T-cell (primary cell): Measurements from ENCODE around the gene TMC1. TPM values are rescaled to one million over a fixed set of nuclear protein-coding genes. Genes with fewer than 3 reads are reported as not detected.

Source experiments
- ATAC-seq, 4 experiments: fragments of 200-7000 bp in 3 of 4; fragments of 150-1000 bp in 1 of 4; cut with Tn5 transposase; replicated peaks in 1 of 4; 1 replicate in 3 of 4; 2 replicates in 1 of 4; pipeline ENCODE4 v1.10.0; 2021; ENCODE audit warnings: moderate library complexity in 3 of 4, mild to moderate bottlenecking in 2 of 4, moderate number of reproducible peaks in 1 of 4
- CTCF ChIA-PET, 2 donors: fragments of 300-600 bp; sonication (Branson Sonifier 250); formaldehyde crosslinking; loops; one replicate each; lab custom pipeline; 2022; ENCODE audit warnings: antibody characterized with exemption in 2 of 2; lab: Charles Lee
- POLR2A ChIA-PET, 2 donors: fragments of 300-600 bp; sonication (Branson Sonifier 250); formaldehyde crosslinking; loops; one replicate each; lab custom pipeline; 2022; ENCODE audit warnings: antibody characterized with exemption in 2 of 2; lab: Charles Lee
- DNase-seq, 35 experiments: peaks; one replicate each; pipeline versions ENCODE4 v3.0.0 to v3.0.0-alpha.2; 2013 to 2023
- H3K27ac ChIP-seq: one replicate; pipeline ENCODE4 v1.5.1; 2013; ENCODE audit warnings: low read length
- H3K27me3 ChIP-seq, 2 experiments: replicated peaks in 1 of 2; 1 replicate in 1 of 2; 2 replicates in 1 of 2; pipeline versions ENCODE4 v1.6.1 to v1.7.0; 2013; ENCODE audit warnings: low read length in 1 of 2, mixed read lengths in 1 of 2; ENCODE audit not compliant: control insufficient read depth in 2 of 2, insufficient read depth in 2 of 2; ENCODE audit errors: extremely low read depth in 1 of 2
- H3K36me3 ChIP-seq, 2 donors: 1 replicate in 1 of 2; 2 replicates in 1 of 2; pipeline versions ENCODE4 v1.6.1 to v1.7.0; 2013; ENCODE audit warnings: low read length in 1 of 2; ENCODE audit not compliant: control insufficient read depth in 2 of 2, insufficient read depth in 1 of 2; ENCODE audit errors: extremely low read depth in 1 of 2
- H3K4me1 ChIP-seq, 2 experiments: 1 replicate in 1 of 2; 2 replicates in 1 of 2; pipeline versions ENCODE4 v1.6.1 to v1.7.0; 2013; ENCODE audit warnings: low read length in 2 of 2, mixed read lengths in 1 of 2; ENCODE audit not compliant: insufficient read depth in 2 of 2, control insufficient read depth in 1 of 2; ENCODE audit errors: extremely low read depth in 1 of 2
- H3K4me3 ChIP-seq, 2 donors: 1 replicate in 1 of 2; 2 replicates in 1 of 2; pipeline versions ENCODE4 v1.5.1 to v1.7.0; 2013; ENCODE audit warnings: mild to moderate bottlenecking in 2 of 2, low read length in 1 of 2, moderate library complexity in 1 of 2; ENCODE audit not compliant: control insufficient read depth in 1 of 2; ENCODE audit errors: extremely low read depth in 1 of 2
- H3K9me3 ChIP-seq: 2 replicates; pipeline ENCODE4 v1.7.0; 2013
- H3K27ac Mint-ChIP-seq, 2 donors: one replicate each; pipeline ENCODE4 v1.8.0; 2020 to 2021; ENCODE audit warnings: mild to moderate bottlenecking in 2 of 2, mixed read lengths in 2 of 2
- H3K27me3 Mint-ChIP-seq, 2 donors: one replicate each; pipeline ENCODE4 v1.8.0; 2021 to 2022; ENCODE audit warnings: mixed read lengths in 2 of 2
- H3K36me3 Mint-ChIP-seq: one replicate; pipeline ENCODE4 v1.8.0; 2021; ENCODE audit warnings: mixed read lengths
- H3K4me1 Mint-ChIP-seq, 3 donors: one replicate each; pipeline ENCODE4 v1.8.0; 2020 to 2022; ENCODE audit warnings: mixed read lengths in 3 of 3, mild to moderate bottlenecking in 1 of 3
- H3K4me3 Mint-ChIP-seq, 3 donors: one replicate each; pipeline ENCODE4 v1.8.0; 2020 to 2022; ENCODE audit warnings: mild to moderate bottlenecking in 3 of 3, mixed read lengths in 3 of 3, moderate library complexity in 3 of 3
- H3K9me3 Mint-ChIP-seq, 3 donors: one replicate each; pipeline ENCODE4 v1.8.0; 2020 to 2022; ENCODE audit warnings: mixed read lengths in 3 of 3
- WGBS: methylation state at CpG from one replicate; pipeline ENCODE4 v1.1.5; 2013; ENCODE audit warnings: missing lambda C conversion rate; ENCODE audit not compliant: insufficient coverage; 5-methylcytosine and 5-hydroxymethylcytosine counted together
- total RNA-seq, 35 experiments: library from RNA in 6 of 35; stranded (reverse) in 6 of 35; fragments of 120-200 nt in 1 of 35; gene quantifications; one replicate each; pipeline versions ENCODE4 v1.2.1 to v1.2.4 and lab custom pipeline; 2013 to 2026

The TMC1 gene
- total RNA-seq, 5 donors from 2014 or later (not counting 1 experiment from before 2014, with no cell fraction given) = not detected

- H3K4me1 ChIP-seq = no peaks in the 10 kb centered on the region
- H3K27ac ChIP-seq = no peak overlapping the region
- H3K27me3 Mint-ChIP-seq = no peaks in the 10 kb centered on the region
- CTCF ChIA-PET = no interaction called here
- no peak overlapping the region for H3K4me3 Mint-ChIP-seq
- DNase-seq (no peak), ATAC-seq (no peak)
- no peaks in the 10 kb centered on the region for H3K9me3 ChIP-seq
- H3K4me1 Mint-ChIP-seq = no peaks in the 10 kb centered on the region
- POLR2A ChIA-PET = no interaction called here
- H3K27me3 ChIP-seq = no peaks in the 10 kb centered on the region
- peaks cover 0 to 6% (median 0%) of the 10 kb centered on the region in 3 donors for H3K9me3 Mint-ChIP-seq
- no peak overlapping the region for H3K27ac Mint-ChIP-seq
- no peaks in the 10 kb centered on the region for H3K36me3 Mint-ChIP-seq
- no peaks in the 10 kb centered on the region for H3K36me3 ChIP-seq
- no peak overlapping the region for H3K4me3 ChIP-seq
- no CpG with 5 or more reads among the region's 1 CpG for WGBS
These were observed 183.4 kb downstream of the TMC1 start for GRCh38 chr9:72704688-72705375.

GRCh38 chr9:72718503-72718902 is 197.1 kb downstream of the TMC1 start:
- WGBS = 91% methylated on average over 3 of the region's 3 CpGs
- Mint-ChIP-seq H3K9me3 (peaks cover 0 to 9% (median 0%) of the 10 kb centered on the region in 3 donors), H3K4me3 (no peak overlapping the region), H3K36me3 (no peaks in the 10 kb centered on the region), H3K27ac (no peak overlapping the region), H3K27me3 (peaks cover 6 to 13% of the 10 kb centered on the region in 2 donors), H3K4me1 (no peaks in the 10 kb centered on the region)
- DNase-seq = no peak
- Histone ChIP-seq H3K27ac (no peak overlapping the region), H3K4me3 (no peak overlapping the region), H3K27me3 (peaks cover 0 to 16% of the 10 kb centered on the region in 2 experiments), H3K9me3 (no peaks in the 10 kb centered on the region), H3K36me3 (no peaks in the 10 kb centered on the region), H3K4me1 (no peaks in the 10 kb centered on the region)
- ATAC-seq = no peak
- ChIA-PET CTCF (no interaction called here), POLR2A (no interaction called here)

- H3K27ac Mint-ChIP-seq = no peak overlapping the region
- no CpG with 5 or more reads among the region's 1 CpG for WGBS
- Histone ChIP-seq H3K4me1 (no peaks in the 10 kb centered on the region), H3K27me3 (peaks cover 0 to 15% of the 10 kb centered on the region in 2 experiments), H3K9me3 (no peaks in the 10 kb centered on the region), H3K4me3 (no peak overlapping the region), H3K36me3 (no peaks in the 10 kb centered on the region), H3K27ac (no peak overlapping the region)
- ChIA-PET CTCF (no interaction called here), POLR2A (no interaction called here)
- no peaks in the 10 kb centered on the region for H3K36me3 Mint-ChIP-seq
- peaks cover 6 to 13% of the 10 kb centered on the region in 2 donors for H3K27me3 Mint-ChIP-seq
- H3K9me3 Mint-ChIP-seq = no peaks in the 10 kb centered on the region
- H3K4me3 Mint-ChIP-seq = no peak overlapping the region
- H3K4me1 Mint-ChIP-seq = no peaks in the 10 kb centered on the region
- DNase-seq (no peak), ATAC-seq (no peak)
These were observed 199.7 kb downstream of the TMC1 start for GRCh38 chr9:72721067-72721466.

GRCh38 chr9:72726947-72727346 is 205.5 kb downstream of the TMC1 start:
- Histone ChIP-seq H3K4me3 (no peak overlapping the region), H3K9me3 (no peaks in the 10 kb centered on the region), H3K4me1 (no peaks in the 10 kb centered on the region), H3K27ac (no peak overlapping the region), H3K27me3 (peaks cover 0 to 2% of the 10 kb centered on the region in 2 experiments), H3K36me3 (no peaks in the 10 kb centered on the region)
- Mint-ChIP-seq H3K27me3 (peaks cover 2 to 4% of the 10 kb centered on the region in 2 donors), H3K36me3 (no peaks in the 10 kb centered on the region), H3K9me3 (no peaks in the 10 kb centered on the region), H3K27ac (no peak overlapping the region), H3K4me3 (no peak overlapping the region), H3K4me1 (no peaks in the 10 kb centered on the region)
- POLR2A ChIA-PET = no interaction called here
- ATAC-seq (no peak), DNase-seq (no peak)
- CTCF ChIA-PET = no interaction called here
- WGBS = no CpG with 5 or more reads among the region's 2 CpGs

- no peaks in the 10 kb centered on the region for H3K36me3 Mint-ChIP-seq
- ATAC-seq = no peak
- H3K36me3 ChIP-seq = no peaks in the 10 kb centered on the region
- peaks cover 2 to 3% of the 10 kb centered on the region in 2 donors for H3K27me3 Mint-ChIP-seq
- peaks cover 0 to 2% of the 10 kb centered on the region in 2 experiments for H3K27me3 ChIP-seq
- no peaks in the 10 kb centered on the region for H3K4me1 ChIP-seq
- POLR2A ChIA-PET = no interaction called here
- H3K9me3 ChIP-seq = no peaks in the 10 kb centered on the region
- no peaks in the 10 kb centered on the region for H3K4me1 Mint-ChIP-seq
- CTCF ChIA-PET = interaction anchor here in 1 of 2 donors (0.6 kb wide), 1 partner anchor 473 kb away, joined by 6 read pairs; no protein-coding TSS in a partner anchor
- no peak overlapping the region for H3K27ac Mint-ChIP-seq
- H3K27ac ChIP-seq = no peak overlapping the region
- no peak overlapping the region for H3K4me3 ChIP-seq
- H3K9me3 Mint-ChIP-seq = no peaks in the 10 kb centered on the region
- H3K4me3 Mint-ChIP-seq = no peak overlapping the region
- no peak for DNase-seq
These were observed 206.8 kb downstream of the TMC1 start for GRCh38 chr9:72728031-72728770.

GRCh38 chr9:72733895-72734294 is 212.5 kb downstream of the TMC1 start:
- no peak overlapping the region for H3K4me3 Mint-ChIP-seq
- peaks cover 5% of the 10 kb centered on the region in 2 donors for H3K27me3 Mint-ChIP-seq
- H3K4me1 ChIP-seq = no peaks in the 10 kb centered on the region
- ChIA-PET CTCF (no interaction called here), POLR2A (interaction anchor here in 1 of 2 donors (0.5 kb wide), 1 partner anchor 10 kb away, joined by 4 read pairs; no protein-coding TSS in a partner anchor)
- no peaks in the 10 kb centered on the region for H3K36me3 ChIP-seq
- no peaks in the 10 kb centered on the region for H3K9me3 Mint-ChIP-seq
- DNase-seq (no peak), ATAC-seq (no peak)
- no peak overlapping the region for H3K4me3 ChIP-seq
- no peak overlapping the region for H3K27ac Mint-ChIP-seq
- H3K27ac ChIP-seq = no peak overlapping the region
- no peaks in the 10 kb centered on the region for H3K27me3 ChIP-seq
- H3K36me3 Mint-ChIP-seq = no peaks in the 10 kb centered on the region
- H3K9me3 ChIP-seq = no peaks in the 10 kb centered on the region
- H3K4me1 Mint-ChIP-seq = no peaks in the 10 kb centered on the region
